Osteocyte (in vitro differentiated cells): ENCODE results near the gene ADAM11. TPM values are rescaled to one million over a fixed set of nuclear protein-coding genes. Genes with fewer than 3 reads are reported as not detected.

Experiments
- DNase-seq: peaks from one replicate; pipeline ENCODE4 v3.0.0; 2021; ENCODE audit warnings: mixed read lengths; ENCODE audit not compliant: unreplicated experiment; ENCODE audit errors: extremely low spot score
- H3K27ac Mint-ChIP-seq: one replicate; pipeline ENCODE4 v1.8.0; 2021; ENCODE audit warnings: mild to moderate bottlenecking, mixed read lengths; ENCODE audit not compliant: unreplicated experiment
- H3K27me3 Mint-ChIP-seq: one replicate; pipeline ENCODE4 v1.8.0; 2021; ENCODE audit warnings: mixed read lengths; ENCODE audit not compliant: unreplicated experiment
- H3K36me3 Mint-ChIP-seq: one replicate; pipeline ENCODE4 v1.8.0; 2021; ENCODE audit warnings: mixed read lengths; ENCODE audit not compliant: unreplicated experiment
- H3K4me1 Mint-ChIP-seq: one replicate; pipeline ENCODE4 v1.8.0; 2021; ENCODE audit warnings: mixed read lengths; ENCODE audit not compliant: unreplicated experiment
- H3K4me3 Mint-ChIP-seq: one replicate; pipeline ENCODE4 v1.8.0; 2021; ENCODE audit warnings: mild to moderate bottlenecking, moderate library complexity, mixed read lengths; ENCODE audit not compliant: unreplicated experiment
- H3K9me3 Mint-ChIP-seq: one replicate; pipeline ENCODE4 v1.8.0; 2021; ENCODE audit warnings: mixed read lengths; ENCODE audit not compliant: unreplicated experiment
- total RNA-seq: library from RNA; stranded (reverse); gene quantifications from 2 replicates; pipeline ENCODE4 v1.2.1, GENCODE V29; 2021
- TF ChIP-seq, protein P1 (sequence below): fragments of 200-600 bp; sonication (generic); IDR thresholded peaks from 2 replicates; pipeline ENCODE4 v1.5.0; 2021; ENCODE audit warnings: antibody characterized with exemption, mild to moderate bottlenecking, moderate library complexity

Gene ADAM11
- total RNA-seq, 1 donor from 2014 or later: 1.0 TPM

DNA sequence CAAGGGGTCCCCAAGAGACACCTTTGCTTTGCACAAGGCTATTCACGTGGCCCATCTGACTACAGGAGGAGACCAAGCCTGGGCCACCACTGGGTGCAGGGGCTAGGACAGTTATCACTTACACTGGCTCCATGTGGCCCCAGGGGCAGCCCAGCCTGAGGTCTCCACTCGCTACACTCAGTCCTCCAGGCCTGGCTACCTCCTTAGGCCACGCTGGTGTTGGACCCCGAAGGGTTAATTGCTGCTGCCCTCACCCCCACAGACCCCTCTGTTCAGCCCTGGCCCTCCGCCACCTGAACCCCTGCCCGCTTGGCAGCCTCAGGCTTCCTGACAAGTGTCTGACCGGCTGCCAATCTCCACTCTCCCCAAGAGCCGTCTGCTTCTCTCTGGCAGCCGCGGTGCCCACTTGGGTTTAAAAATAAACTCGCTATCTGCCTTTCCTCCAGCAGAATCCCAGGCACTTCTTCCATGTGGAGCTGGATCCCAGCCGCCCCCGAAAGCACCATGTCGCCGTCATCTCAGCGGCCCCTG lies 27.8 kb downstream of the ADAM11 start:
- Mint-ChIP-seq H3K9me3 (no peaks in the 10 kb centered on the region), H3K36me3 (no peaks in the 10 kb centered on the region), H3K27ac (no peak overlapping the region), H3K27me3 (no peaks in the 10 kb centered on the region), H3K4me3 (no peak overlapping the region), H3K4me1 (peaks cover 5% of the 10 kb centered on the region)
- no peak for DNase-seq
- TF ChIP-seq, protein P1, sequence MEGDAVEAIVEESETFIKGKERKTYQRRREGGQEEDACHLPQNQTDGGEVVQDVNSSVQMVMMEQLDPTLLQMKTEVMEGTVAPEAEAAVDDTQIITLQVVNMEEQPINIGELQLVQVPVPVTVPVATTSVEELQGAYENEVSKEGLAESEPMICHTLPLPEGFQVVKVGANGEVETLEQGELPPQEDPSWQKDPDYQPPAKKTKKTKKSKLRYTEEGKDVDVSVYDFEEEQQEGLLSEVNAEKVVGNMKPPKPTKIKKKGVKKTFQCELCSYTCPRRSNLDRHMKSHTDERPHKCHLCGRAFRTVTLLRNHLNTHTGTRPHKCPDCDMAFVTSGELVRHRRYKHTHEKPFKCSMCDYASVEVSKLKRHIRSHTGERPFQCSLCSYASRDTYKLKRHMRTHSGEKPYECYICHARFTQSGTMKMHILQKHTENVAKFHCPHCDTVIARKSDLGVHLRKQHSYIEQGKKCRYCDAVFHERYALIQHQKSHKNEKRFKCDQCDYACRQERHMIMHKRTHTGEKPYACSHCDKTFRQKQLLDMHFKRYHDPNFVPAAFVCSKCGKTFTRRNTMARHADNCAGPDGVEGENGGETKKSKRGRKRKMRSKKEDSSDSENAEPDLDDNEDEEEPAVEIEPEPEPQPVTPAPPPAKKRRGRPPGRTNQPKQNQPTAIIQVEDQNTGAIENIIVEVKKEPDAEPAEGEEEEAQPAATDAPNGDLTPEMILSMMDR: no peak

DNA sequence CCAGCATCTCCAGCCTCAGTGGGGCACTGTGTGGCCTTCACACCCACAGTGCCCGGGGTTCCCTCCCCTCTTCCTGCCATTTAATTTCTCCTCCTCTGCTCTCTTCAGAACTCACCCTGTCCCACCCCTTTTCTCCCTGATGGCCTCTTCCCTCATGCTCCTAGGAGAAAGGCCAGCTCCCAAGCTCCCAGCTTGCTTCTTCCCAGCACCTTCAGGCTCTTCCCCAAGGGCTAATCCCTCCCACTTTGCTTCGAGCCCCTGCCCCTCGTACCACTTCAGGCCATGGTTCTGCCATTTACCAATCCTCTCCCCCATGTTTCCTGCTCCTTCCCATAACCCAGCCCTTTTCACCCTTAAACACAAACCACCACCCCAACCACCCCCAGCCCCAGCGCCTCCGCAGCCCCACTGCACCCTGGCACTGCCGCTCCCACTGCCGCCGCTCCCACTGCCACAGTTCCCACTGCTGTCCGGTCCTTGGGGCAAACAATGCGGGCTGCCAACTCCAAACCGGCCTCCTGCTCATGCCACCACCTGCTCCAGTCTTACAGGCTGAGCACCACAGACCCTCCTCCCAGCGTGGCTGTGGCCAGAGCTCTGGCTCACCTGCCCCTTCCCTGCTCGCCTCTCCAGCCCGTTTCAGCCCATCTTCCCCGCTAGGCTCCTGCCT lies 28.6 kb downstream of the ADAM11 start:
- no peak overlapping the region for H3K27ac Mint-ChIP-seq
- TF ChIP-seq, protein P1: no peak
- H3K4me3 Mint-ChIP-seq: no peak overlapping the region
- no peaks in the 10 kb centered on the region for H3K36me3 Mint-ChIP-seq
- H3K4me1 Mint-ChIP-seq: no peaks in the 10 kb centered on the region
- DNase-seq: no peak
- no peaks in the 10 kb centered on the region for H3K9me3 Mint-ChIP-seq
- no peaks in the 10 kb centered on the region for H3K27me3 Mint-ChIP-seq

DNA sequence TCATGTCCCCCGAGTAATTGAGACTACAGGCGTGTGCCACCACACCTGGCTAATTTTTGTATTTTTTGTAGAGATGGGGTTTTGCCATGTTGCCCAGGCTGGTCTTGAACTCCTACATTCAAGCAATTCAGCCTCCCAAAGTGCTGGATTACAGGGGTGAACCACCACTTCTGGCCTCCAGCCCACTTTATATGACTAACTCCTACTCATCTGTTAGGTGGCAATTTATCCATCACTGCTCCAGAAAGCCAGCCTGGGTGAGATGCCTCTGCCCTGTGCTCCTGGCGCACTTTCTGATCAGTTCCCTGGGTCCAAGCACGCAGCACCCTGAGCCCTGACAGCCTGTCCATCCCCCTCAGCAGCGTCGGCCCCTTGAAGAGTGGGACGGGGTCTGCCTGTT lies 29.4 kb downstream of the ADAM11 start:
- Mint-ChIP-seq H3K27ac (no peak overlapping the region), H3K9me3 (no peaks in the 10 kb centered on the region)
- no peak for DNase-seq

DNA sequence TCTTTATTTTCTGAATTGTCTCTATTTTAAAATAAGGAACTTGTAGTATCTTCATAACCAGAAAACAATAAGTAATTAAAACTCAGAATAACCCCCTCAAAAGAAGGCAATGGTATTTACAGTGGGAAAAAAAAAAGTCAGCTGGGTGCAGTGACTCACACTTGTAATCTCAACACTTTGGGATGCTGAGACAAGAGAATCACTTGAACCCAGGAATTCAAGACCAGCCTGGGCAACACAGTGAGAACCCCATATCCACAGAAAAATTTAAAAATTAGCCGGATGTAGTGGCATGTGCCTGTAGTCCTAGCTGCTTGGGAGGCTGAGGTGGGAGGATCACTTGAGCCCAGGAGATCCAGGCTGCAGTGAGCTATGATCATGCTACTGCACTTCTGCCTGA lies 33.5 kb downstream of the ADAM11 start:
- Mint-ChIP-seq H3K27ac (no peak overlapping the region), H3K4me3 (no peak overlapping the region), H3K27me3 (no peaks in the 10 kb centered on the region), H3K9me3 (no peaks in the 10 kb centered on the region), H3K4me1 (peaks cover 30% of the 10 kb centered on the region), H3K36me3 (no peaks in the 10 kb centered on the region)
- no peak for DNase-seq
- TF ChIP-seq, protein P1: no peak

More for the DNA sequence above, 29.4 kb downstream of the ADAM11 start:
- no peaks in the 10 kb centered on the region for H3K27me3 Mint-ChIP-seq
- peaks cover 2% of the 10 kb centered on the region for H3K4me1 Mint-ChIP-seq
- TF ChIP-seq, protein P1: no peak
- H3K4me3 Mint-ChIP-seq: no peak overlapping the region
- H3K36me3 Mint-ChIP-seq: no peaks in the 10 kb centered on the region

DNA sequence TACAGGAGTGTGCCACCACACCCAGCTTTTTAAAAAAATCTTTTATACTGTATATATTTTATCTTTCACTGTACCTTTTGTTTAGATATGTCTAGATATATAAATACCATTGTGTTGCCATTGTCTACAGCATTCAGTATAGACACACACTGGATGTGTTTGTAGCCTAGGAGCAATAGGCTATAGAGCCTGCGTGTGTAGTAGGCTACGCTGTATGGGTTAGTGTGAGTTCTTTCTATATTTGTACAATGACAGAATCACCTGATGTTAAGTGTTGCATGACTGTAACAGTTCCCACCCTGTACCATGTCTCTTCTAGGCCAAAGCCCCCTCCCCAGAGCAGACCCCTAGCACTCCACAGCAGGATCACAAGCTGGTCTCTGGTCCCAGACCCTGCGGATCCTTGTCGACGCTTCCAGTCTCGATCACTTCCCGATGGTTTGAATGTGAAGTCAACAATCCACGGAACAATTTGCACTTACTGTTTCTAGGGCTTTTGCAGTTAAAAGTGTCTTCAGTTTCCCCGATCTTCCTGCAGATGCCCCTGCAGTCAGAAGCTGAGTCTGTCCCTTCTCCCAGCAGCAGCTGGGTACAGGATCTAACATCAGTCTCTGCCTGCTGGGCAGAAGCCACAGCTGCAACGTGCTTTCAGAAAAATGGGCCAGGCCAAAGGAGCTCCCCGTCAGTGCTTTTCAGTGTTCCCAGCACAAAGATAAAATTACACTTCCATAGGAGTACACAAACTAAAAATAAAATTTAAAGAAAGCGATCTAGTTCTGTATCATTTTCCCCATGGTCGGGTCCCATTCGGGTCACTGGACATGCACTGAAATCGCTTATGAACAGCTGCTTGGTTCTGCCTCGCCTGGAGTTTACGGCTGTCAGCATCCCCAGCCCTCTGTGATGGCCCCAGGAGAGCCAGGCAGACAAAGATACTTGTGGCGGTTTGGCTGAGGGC lies 35.4 kb downstream of the ADAM11 start:
- H3K27ac Mint-ChIP-seq: peak overlapping the region; percentile 93
- DNase-seq: no peak
- peaks cover 37% of the 10 kb centered on the region for H3K4me1 Mint-ChIP-seq
- no peaks in the 10 kb centered on the region for H3K36me3 Mint-ChIP-seq
- no peaks in the 10 kb centered on the region for H3K9me3 Mint-ChIP-seq
- no peaks in the 10 kb centered on the region for H3K27me3 Mint-ChIP-seq
- no peak overlapping the region for H3K4me3 Mint-ChIP-seq
- TF ChIP-seq, protein P1: no peak
